K562 (cell line): ENCODE data around the gene KCNG3. TPM values are rescaled to one million over a fixed set of nuclear protein-coding genes. Genes with fewer than 3 reads are reported as not detected.

Experiments used
- ELF2 ChIP-seq: fragments of 250-450 bp; sonication (Bioruptor Pico); IDR thresholded peaks from 2 replicates; pipeline ENCODE4 v1.5.0; 2021; ENCODE audit warnings: mild to moderate bottlenecking
- MYNN ChIP-seq, 2 experiments: sonication (generic); formaldehyde crosslinking in 1 of 2; IDR thresholded peaks; 2 replicates each; pipeline versions ENCODE4 v1.5.0 to v1.6.1; 2016 to 2020; ENCODE audit warnings: antibody characterized with exemption in 1 of 2, missing genetic modification reagents in 1 of 2
- PURB ChIP-seq: sonication (generic); formaldehyde crosslinking; IDR thresholded peaks from 2 replicates; pipeline ENCODE4 v1.9.0; 2021; ENCODE audit warnings: low read depth, mild to moderate bottlenecking, missing genetic modification reagents
- polyA plus RNA-seq, 8 experiments: library from polyadenylated mRNA; depleted of rRNA in 4 of 8; stranded (reverse) in 5 of 8; unstranded in 3 of 8; fragments of >200 nt; fragmentation: Nextera tagmentation in 2 of 8; fragmentation: Illumina TruSeq in 1 of 8; extraction: Ambion mirVana in 2 of 8; extraction: Trizol in 1 of 8; gene quantifications; 2 replicates each; pipeline versions ENCODE4 v1.2.1 to v1.2.3, GENCODE V29; 2011 to 2014; ENCODE audit warnings: inconsistent platforms in 1 of 8, missing spikeins in 1 of 8
- total RNA-seq, 7 experiments: library from RNA; depleted of rRNA in 6 of 7; stranded (reverse); fragments of >200 nt in 6 of 7; fragmentation: Illumina TruSeq in 2 of 7; extraction: Trizol in 2 of 7; gene quantifications; 2 replicates each; pipeline versions ENCODE4 v1.2.1 to v1.2.3, GENCODE V29; 2011 to 2021; ENCODE audit warnings: low replicate concordance in 1 of 7
- TF ChIP-seq, protein P1 (sequence below): sonication (generic); formaldehyde crosslinking; IDR thresholded peaks from 2 replicates; pipeline ENCODE4 v1.8.1; 2023; ENCODE audit warnings: mild to moderate bottlenecking, missing genetic modification reagents
- TF ChIP-seq, protein P2 (sequence below): fragments of 450-650 bp; formaldehyde crosslinking; IDR thresholded peaks from 2 replicates; pipeline ENCODE4 v1.4.0; 2020; ENCODE audit warnings: mild to moderate bottlenecking, moderate library complexity
- TF ChIP-seq, protein P3 (sequence below): fragments of 450-650 bp; IDR thresholded peaks from 2 replicates; pipeline ENCODE4 v1.6.1; 2016; ENCODE audit warnings: borderline replicate concordance

Gene KCNG3
- total and polyA plus RNA-seq, 9 of the 15 experiments (the other 6 are each of a cell fraction or from before 2014, with no cell fraction given), result not detected

DNA sequence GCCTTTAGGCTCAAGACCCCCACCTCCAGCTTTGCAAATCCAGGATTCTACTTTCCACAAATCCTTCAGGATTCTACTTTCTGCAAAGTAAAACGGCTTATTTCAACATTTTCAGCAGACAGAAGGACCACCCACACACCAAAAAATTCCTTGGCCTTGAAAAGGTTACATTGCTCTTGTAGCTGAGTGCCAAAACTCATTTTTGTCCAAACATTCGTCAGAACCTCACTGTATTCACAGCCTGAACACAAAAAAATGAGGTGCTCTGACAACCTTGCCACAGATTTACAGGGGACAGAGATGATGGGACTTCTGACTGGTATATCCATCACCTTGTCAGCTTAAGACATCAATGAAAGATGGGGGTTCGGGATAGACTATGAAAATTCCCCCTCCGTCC lies 69.7 kb downstream of the KCNG3 start (continued):
- TF ChIP-seq, protein P1, sequence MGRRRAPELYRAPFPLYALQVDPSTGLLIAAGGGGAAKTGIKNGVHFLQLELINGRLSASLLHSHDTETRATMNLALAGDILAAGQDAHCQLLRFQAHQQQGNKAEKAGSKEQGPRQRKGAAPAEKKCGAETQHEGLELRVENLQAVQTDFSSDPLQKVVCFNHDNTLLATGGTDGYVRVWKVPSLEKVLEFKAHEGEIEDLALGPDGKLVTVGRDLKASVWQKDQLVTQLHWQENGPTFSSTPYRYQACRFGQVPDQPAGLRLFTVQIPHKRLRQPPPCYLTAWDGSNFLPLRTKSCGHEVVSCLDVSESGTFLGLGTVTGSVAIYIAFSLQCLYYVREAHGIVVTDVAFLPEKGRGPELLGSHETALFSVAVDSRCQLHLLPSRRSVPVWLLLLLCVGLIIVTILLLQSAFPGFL (CRISPR knock-in tag), result no peak
- TF ChIP-seq MYNN (IDR thresholded peaks at IDR 0.05) (no peak), MYNN (CRISPR knock-in tag; IDR thresholded peaks at IDR 0.05) (no peak), ELF2 (CRISPR knock-in tag) (no peak), PURB (no peak)
- TF ChIP-seq, protein P2, sequence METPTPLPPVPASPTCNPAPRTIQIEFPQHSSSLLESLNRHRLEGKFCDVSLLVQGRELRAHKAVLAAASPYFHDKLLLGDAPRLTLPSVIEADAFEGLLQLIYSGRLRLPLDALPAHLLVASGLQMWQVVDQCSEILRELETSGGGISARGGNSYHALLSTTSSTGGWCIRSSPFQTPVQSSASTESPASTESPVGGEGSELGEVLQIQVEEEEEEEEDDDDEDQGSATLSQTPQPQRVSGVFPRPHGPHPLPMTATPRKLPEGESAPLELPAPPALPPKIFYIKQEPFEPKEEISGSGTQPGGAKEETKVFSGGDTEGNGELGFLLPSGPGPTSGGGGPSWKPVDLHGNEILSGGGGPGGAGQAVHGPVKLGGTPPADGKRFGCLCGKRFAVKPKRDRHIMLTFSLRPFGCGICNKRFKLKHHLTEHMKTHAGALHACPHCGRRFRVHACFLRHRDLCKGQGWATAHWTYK (CRISPR knock-in tag), result no peak
- TF ChIP-seq, protein P3, sequence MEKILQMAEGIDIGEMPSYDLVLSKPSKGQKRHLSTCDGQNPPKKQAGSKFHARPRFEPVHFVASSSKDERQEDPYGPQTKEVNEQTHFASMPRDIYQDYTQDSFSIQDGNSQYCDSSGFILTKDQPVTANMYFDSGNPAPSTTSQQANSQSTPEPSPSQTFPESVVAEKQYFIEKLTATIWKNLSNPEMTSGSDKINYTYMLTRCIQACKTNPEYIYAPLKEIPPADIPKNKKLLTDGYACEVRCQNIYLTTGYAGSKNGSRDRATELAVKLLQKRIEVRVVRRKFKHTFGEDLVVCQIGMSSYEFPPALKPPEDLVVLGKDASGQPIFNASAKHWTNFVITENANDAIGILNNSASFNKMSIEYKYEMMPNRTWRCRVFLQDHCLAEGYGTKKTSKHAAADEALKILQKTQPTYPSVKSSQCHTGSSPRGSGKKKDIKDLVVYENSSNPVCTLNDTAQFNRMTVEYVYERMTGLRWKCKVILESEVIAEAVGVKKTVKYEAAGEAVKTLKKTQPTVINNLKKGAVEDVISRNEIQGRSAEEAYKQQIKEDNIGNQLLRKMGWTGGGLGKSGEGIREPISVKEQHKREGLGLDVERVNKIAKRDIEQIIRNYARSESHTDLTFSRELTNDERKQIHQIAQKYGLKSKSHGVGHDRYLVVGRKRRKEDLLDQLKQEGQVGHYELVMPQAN, result no peak
